GM19099 (cell line): ENCODE measurements around the gene PMF1.
A peak's percentile ranks its signal among the peaks of the same experiment; 100 is the strongest.

ENCODE experiments used
- POLR2A ChIP-seq: IDR thresholded peaks from 3 replicates; pipeline ENCODE4 v1.6.1; 2011; ENCODE audit warnings: low read depth; ENCODE audit not compliant: insufficient read length; ENCODE audit errors: extremely low read depth

Gene PMF1

GRCh38 chr1:156228501-156228900, 15.7 kb downstream of the PMF1 start:
- TF ChIP-seq POLR2A = no peak

DNA sequence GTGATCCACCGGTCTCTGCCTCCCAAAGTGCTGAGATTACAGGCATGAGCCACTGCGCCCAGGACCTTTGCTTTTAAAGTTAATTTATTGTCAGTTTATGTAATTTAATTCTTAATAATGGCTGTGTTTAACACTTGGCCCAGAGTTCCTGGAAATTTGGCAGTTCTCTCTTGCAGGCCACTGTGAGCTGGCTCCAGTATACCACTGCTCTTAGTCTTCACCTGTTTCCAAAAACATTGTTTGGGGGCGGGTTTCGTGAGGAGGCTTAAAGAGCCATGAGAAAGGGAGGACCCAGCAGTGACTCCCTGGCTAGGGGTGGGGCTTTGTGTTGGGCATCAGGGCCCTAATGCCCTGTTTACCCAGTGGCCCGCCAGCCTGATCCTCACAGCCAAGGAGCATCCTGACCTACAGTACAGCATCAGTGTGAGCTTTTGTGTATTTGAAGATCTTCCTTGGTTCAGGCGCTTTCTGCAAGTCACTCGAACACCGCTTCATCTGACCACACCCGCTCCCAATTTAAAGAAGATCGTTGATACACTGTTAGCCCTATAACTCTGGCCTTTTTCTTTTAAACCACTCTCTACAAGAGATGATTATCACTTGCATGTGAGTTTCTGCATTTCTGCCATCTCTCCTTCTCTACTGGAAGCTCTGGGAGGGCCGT, 17.1 kb downstream of the PMF1 start:
- no peak for TF ChIP-seq POLR2A

DNA sequence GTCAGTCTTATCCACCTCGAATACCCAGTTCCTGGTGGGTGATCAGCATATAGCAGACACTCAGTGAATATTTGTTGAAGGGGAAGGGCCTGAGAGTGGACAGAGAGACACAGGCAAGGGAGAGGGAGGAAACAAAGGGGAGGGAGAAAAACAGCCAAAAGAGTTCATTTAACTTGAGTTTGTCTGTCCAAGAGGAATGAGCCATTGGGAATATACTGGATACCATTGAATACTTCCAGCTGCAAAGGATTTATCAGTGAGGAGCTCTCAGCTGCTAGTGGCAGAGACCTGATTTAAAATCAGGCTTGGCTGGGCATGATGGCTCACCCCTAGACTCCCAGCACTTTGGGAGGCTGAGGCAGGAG, 17.6 kb downstream of the PMF1 start:
- TF ChIP-seq POLR2A = no peak

- no peak for TF ChIP-seq POLR2A
These were observed 19.5 kb downstream of the PMF1 start for GRCh38 chr1:156232201-156232894.

DNA sequence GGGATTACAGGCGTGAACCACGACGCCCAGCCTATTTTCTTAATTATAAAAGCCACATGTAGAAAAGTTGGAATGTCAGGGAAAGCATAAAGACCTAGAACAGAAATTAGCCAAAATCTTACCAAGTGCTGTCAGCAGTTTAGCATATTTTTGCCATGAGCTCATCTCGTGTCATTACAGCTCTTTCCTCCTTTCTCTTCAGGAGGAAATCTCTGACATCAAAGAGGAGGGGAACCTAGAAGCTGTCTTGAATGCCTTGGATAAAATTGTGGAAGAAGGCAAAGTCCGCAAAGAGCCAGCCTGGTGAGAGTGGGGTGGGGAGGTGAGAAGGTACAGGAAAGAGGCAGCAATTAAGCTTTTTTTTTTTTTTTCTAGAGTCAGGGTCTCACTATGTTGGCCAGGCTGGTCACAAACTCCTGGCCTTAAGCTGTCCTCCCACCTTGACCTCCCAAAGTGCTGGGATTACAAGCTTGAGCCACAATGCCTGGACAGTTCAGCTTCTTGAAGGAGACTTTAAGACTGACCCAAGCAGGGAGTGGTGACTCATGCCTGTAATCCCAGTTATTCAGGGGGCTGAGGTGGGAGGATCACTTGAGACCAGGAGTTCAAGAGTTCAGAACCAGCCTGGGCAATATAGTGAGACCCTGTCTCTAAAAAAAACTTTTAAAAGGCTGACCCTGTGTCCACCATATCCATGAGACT, 20.8 kb downstream of the PMF1 start:
- no peak for TF ChIP-seq POLR2A

GRCh38 chr1:156236164-156236563, 23.4 kb downstream of the PMF1 start:
- TF ChIP-seq POLR2A = no peak

DNA sequence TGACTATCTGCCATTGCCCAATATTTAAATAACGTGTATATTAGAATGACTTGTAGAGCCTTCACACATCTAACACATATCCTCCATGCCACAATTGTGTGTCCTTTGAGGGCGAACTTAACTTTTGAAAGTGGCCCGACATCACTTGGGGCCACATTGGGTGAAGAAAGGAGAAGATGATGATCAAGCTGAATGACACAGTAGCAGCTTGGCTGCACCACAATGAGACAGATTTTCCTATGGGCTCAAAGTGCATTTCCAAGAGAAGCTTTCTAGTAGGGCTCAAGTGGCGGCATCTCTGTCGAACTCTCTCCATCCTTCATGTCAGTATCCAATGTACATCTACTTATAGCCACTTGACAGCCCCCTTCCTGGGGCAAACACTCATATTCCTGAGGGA, 25.4 kb downstream of the PMF1 start:
- no peak for TF ChIP-seq POLR2A

- no peak for TF ChIP-seq POLR2A
These were observed 28.6 kb downstream of the PMF1 start for GRCh38 chr1:156241311-156241811.

- no peak for TF ChIP-seq POLR2A
These were observed 29.1 kb downstream of the PMF1 start, which contains the start of gene BGLAP for GRCh38 chr1:156241926-156242325. Gene BGLAP, plus strand, starts transcription at chr1:156242184. Its CDS starts 48 bp downstream, at chr1:156242232.

GRCh38 chr1:156242738-156243137, 29.9 kb downstream of the PMF1 start:
- TF ChIP-seq POLR2A = no peak

GRCh38 chr1:156244126-156244525, 31.3 kb downstream of the PMF1 start:
- TF ChIP-seq POLR2A = no peak

DNA sequence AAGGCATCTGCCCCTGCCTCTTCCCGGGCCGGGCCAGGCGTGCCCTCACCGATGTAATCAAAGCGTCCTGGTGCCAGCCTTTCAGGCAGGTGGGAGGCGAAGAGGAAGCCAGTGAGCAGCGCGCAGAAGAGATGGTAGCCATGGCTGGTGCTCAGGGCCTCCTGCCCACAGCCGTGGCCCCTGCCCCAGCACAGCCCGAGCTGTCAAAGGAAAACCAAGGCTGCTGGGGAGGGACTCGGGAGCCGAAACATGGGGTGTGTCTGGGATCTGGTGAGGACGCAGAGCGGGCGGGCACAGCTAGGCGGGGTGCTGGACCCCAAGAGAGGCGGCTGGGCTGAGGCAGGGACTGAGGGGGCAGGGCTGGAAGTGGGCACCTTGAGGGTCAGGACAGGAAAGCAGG, 31.9 kb downstream of the PMF1 start:
- TF ChIP-seq POLR2A = no peak

DNA sequence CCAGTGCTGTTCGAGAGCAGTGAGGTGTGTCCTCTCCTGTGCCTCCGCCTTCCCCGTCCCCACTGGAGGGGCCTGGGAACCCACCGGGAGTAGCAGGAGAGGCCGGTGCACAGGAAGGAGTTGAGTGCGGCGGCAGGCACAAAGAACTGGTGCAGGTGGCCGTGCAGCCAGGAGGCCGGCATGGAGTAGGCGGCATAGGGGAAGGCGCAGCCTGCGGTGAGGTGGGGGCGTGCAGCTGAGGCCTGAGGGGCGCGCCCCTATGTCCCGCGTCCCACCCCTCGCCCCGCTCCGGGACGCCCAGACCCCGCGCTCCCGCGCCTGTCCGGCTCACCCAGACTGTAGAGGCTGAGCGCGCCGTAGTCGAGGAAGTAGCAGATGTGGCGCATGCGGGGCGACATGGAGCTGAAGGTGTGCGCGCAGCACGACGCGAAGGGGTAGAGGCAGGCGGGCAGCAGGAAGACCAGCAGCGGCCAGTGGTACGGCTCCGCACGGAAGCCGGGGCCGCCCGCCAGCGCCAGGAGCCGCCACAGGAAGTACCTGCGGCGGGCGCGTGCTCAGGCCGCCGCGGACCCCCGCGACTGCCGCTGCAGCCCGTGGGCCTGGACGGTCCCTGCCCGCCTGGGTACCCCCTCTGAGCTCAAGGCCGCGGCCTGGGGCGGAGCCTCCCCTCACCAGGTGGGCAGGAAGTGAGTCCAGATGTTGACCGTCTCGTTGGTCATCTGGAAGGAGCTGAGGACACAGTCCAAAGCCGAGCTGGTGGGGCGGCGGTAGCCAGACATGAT, 32.8 kb downstream of the PMF1 start:
- TF ChIP-seq POLR2A = peak; percentile 44

DNA sequence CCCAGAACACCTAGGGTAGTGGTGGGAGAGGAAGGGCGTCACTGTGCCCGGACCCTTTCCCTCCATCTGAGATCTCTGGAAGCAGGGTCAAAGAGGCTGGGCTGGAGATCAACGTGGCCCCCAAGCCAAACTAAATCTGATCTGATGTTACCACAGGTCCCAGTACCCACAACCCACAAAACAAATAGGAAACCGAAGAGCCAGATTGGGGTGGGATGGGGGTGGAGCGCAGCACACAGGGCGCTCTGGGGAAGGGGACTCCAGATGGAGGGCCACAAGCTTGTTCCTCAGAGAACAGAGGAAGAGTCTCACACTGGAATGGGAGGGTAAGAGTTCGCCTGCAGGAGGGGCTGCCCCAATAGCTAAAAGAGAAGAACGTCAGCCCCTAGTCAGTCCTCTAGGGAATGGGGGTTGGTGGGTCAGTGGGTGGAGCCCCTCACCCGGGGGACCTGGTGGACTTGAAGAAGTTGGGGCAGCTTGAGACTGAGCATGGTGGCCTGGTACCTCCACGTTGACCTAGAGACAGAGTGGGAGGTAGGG, 33.5 kb downstream of the PMF1 start:
- TF ChIP-seq POLR2A = no peak
